Measurements from ENCODE around the gene ARSH.
"Not testable (repeated sequence)": the region's sequence is repeated elsewhere in the genome, so short reads cannot be mapped to it uniquely, and the experiment has no call there.

The ARSH gene

DNA sequence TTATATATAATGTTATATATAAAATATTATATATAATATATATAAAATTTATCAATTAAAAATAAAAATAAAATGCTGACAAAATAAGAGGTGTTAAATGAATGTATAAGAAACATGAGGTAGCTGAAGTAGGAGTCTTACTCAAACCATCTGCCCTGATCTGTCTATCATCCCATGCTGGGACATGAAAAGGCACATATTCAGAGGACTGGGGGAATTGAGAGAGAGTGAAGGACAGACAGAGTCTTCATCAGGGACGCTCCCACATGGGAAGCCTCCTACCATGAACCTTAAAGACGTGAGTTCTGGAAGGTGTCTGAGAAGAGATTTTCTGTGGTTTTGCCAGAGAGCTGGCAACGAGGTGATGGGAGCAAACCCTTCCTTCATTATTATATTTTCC lies 30.9 kb downstream of the ARSH start:
- DNase-seq = no peak

DNA sequence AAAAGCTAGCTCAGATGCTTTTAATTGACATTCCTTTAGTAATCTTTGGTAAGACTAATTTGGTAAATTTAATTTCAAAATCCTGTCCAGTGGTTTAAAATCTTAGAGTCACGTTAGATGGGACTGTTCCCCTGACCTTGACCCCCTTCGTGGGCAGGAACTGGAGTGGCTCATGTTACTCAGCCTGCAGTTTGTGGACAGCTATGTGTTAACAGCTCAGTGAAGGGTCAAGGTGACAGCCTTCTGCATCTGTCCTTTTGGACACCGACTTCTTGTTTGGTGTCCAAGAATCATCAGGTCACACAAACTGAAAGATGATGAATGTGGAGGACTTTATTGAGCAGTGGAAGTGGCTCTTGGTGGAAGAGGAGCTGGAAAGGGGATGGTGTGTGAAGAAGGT lies 37.9 kb downstream of the ARSH start:
- no peak for DNase-seq

GRCh38 chrX:3044671-3045070 lies 38.3 kb downstream of the ARSH start:
- no peak for DNase-seq

DNA sequence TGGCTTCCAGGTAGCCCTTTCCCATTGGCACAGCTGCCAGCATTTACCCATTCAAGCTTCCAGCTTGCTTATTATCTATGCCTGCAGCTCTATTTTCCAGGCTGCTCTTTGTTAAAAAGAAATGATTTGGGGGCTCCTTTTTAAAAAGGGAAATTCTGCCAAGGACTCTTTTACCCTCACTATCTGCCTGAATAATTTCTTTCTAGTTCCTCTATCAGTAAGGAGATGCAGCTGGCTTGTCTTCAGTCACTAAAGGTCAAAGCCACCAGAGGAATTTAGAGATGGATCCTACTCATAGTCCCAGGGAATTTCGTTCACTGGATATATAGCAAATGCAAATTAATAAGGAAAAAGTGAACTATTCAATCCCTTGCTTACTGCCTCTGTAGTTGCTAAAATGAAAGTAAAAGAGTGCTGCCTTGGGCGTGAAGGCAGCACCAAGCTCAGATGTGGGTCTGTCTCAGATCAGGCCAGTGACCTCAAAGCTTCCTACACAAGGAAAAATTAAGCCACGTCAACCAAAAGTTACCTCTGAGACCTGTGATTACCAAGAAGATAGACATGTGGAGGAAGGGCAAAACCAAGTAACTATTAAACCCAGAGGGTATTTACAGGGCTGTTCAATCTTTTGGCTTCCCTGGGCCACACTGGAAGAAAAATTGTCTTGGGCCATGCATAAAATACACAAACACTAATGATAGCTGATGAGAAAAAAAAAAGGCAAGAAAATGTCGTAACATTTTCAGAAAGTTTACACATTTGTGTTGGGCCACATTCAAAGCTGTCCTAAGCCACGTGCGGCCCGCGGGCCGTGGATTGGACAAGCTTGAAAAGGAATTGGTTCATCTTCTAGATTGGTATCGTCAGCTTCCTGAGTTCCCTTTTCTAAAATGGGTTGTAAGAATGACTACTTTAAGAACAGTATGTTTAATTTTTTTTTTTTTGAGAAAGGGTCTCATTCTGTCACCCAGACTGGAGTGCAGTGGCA lies 40.2 kb downstream of the ARSH start:
- no peak for DNase-seq

GRCh38 chrX:3050523-3051175 lies 44.3 kb downstream of the ARSH start:
- DNase-seq = not testable (repeated sequence)

- DNase-seq = no peak
Measured at GRCh38 chrX:3052860-3053259, 46.5 kb downstream of the ARSH start.

DNA sequence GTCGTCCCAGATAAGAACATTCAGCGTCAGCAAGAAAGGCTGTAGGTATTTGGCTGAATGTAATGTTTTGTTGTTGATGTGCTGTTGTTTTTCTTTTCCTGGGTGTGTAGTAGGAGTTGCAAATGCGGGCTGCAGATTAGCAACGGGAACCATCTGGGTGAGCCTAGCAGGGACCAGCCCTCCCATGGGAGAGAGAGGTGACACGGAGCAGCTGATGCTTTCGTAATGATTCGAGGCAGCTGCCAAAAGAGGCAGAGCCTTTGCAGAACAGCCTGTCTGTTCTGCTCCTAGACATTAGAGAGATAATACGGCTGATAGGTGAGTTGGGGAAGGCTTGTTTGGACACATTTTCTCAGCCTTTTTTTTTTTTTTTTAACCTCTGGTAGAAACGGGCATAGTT lies 60.2 kb downstream of the ARSH start:
- no peak for DNase-seq

GRCh38 chrX:3075959-3076358 lies 69.6 kb downstream of the ARSH start:
- no peak for DNase-seq

GRCh38 chrX:3076416-3076991 lies 70.2 kb downstream of the ARSH start:
- no peak for DNase-seq

Measured in fibroblast of skin of scalp (primary cell).